A549 (cell line): ENCODE results near the gene DIAPH2.

Source experiments
- CBX2 ChIP-seq: fragments of 200-600 bp; sonication (generic); IDR thresholded peaks from 2 replicates; pipeline ENCODE4 v1.6.1; 2016; ENCODE audit warnings: low read depth, mild to moderate bottlenecking, borderline replicate concordance
- CHD2 ChIP-seq: fragments of 150-350 bp; IDR thresholded peaks from 2 replicates; pipeline ENCODE4 v1.6.1; 2014; ENCODE audit warnings: low read length; ENCODE audit not compliant: partially characterized antibody
- CTCF ChIP-seq: fragments of >200 bp; sonication (Bioruptor Twin); formaldehyde crosslinking; IDR thresholded peaks from 3 replicates; pipeline ENCODE4 v1.5.1; 2016
- GATA3 ChIP-seq: IDR thresholded peaks from 2 replicates; pipeline ENCODE4 v1.6.1; 2012; ENCODE audit warnings: borderline replicate concordance
- HDAC2 ChIP-seq: fragments of 200-600 bp; sonication (generic); IDR thresholded peaks from 2 replicates; pipeline ENCODE4 v1.6.1; 2016
- JUN ChIP-seq, 2 experiments: fragments of >200 bp; sonication (Bioruptor Twin); formaldehyde crosslinking; IDR thresholded peaks; 2 replicates in 1 of 2; 3 replicates in 1 of 2; pipeline ENCODE4 v1.6.1; 2016 to 2017
- JUNB ChIP-seq: fragments of >200 bp; sonication (Bioruptor Twin); formaldehyde crosslinking; IDR thresholded peaks from 2 replicates; pipeline ENCODE4 v1.6.1; 2016
- POLR2A ChIP-seq: IDR thresholded peaks from 2 replicates; pipeline ENCODE4 v1.6.1; 2012; ENCODE audit warnings: mild to moderate bottlenecking, low read length
- POLR2AphosphoS2 ChIP-seq: conservative IDR thresholded peaks from 2 replicates; pipeline ENCODE4 v1.6.1; 2012; ENCODE audit warnings: low read length, improper control_type of control experiment, inconsistent platforms
- REST ChIP-seq: fragments of 200-600 bp; sonication (generic); IDR thresholded peaks from 2 replicates; pipeline ENCODE4 v1.6.1; 2016; ENCODE audit warnings: antibody characterized with exemption, mild to moderate bottlenecking, moderate library complexity
- RFX5 ChIP-seq: fragments of 450-650 bp; IDR thresholded peaks from 2 replicates; pipeline ENCODE4 v1.7.1; 2014; ENCODE audit warnings: antibody characterized with exemption, mild to moderate bottlenecking, moderate library complexity
- SMC3 ChIP-seq: fragments of >200 bp; sonication (Bioruptor Twin); formaldehyde crosslinking; IDR thresholded peaks from 3 replicates; pipeline ENCODE4 v1.6.1; 2018; ENCODE audit warnings: inconsistent platforms
- SREBF2 ChIP-seq: fragments of 450-650 bp; IDR thresholded peaks from 2 replicates; pipeline ENCODE4 v1.6.1; 2014; ENCODE audit warnings: mild to moderate bottlenecking, moderate library complexity
- USF2 ChIP-seq: fragments of 450-650 bp; IDR thresholded peaks from 2 replicates; pipeline ENCODE4 v1.6.1; 2014; ENCODE audit warnings: antibody characterized with exemption

GRCh38 chrX:97402903-97403302 is 718.3 kb downstream of the DIAPH2 start:
- TF ChIP-seq CTCF (no peak), CBX2 (no peak), JUN (IDR thresholded peaks at IDR 0.05) (no peak), POLR2AphosphoS2 (no peak), SREBF2 (no peak), REST (no peak), POLR2A (no peak), USF2 (no peak), JUNB (no peak), HDAC2 (no peak), SMC3 (no peak), RFX5 (no peak), GATA3 (no peak), CHD2 (no peak)
